ENCODE data around the gene MFNG.

- no peak for TF ChIP-seq CTCF (conservative IDR thresholded peaks at IDR 0.05 in 1 of 2, IDR thresholded peaks at IDR 0.05 in 1 of 2; ENCODE audit: extremely low read depth in 1 of 2, insufficient read depth in 1 of 2, low read depth in 1 of 2, low read length in 2 of 2)
- no peak for TF ChIP-seq EZH2 (IDR thresholded peaks at IDR 0.05; ENCODE audit: borderline replicate concordance, low read length)
Measured at GRCh38 chr22:37462983-37463382, 23.2 kb downstream of the MFNG start.

Measured in mammary epithelial cell (primary cell).